Left renal cortex interstitium (tissue), 4 donors: ENCODE data around the gene MYO5C. TPM values are rescaled to one million over a fixed set of nuclear protein-coding genes. Genes with fewer than 3 reads are reported as not detected.

Experiments
- DNase-seq, 4 donors: peaks; one replicate each; pipeline ENCODE4 v3.0.0-alpha.2; 2013; ENCODE audit warnings: low read depth in 4 of 4, low spot score in 2 of 4, missing footprints in 1 of 4
- polyA plus RNA-seq, 4 donors: library from polyadenylated mRNA; unstranded; fragments of 120-200 nt; gene quantifications; one replicate each; pipeline ENCODE4 v1.2.1, GENCODE V29; 2013; ENCODE audit not compliant: insufficient read length in 4 of 4

The MYO5C gene
- polyA plus RNA-seq, 4 donors = 16.2 to 30.6 (median 22.7) TPM

DNA sequence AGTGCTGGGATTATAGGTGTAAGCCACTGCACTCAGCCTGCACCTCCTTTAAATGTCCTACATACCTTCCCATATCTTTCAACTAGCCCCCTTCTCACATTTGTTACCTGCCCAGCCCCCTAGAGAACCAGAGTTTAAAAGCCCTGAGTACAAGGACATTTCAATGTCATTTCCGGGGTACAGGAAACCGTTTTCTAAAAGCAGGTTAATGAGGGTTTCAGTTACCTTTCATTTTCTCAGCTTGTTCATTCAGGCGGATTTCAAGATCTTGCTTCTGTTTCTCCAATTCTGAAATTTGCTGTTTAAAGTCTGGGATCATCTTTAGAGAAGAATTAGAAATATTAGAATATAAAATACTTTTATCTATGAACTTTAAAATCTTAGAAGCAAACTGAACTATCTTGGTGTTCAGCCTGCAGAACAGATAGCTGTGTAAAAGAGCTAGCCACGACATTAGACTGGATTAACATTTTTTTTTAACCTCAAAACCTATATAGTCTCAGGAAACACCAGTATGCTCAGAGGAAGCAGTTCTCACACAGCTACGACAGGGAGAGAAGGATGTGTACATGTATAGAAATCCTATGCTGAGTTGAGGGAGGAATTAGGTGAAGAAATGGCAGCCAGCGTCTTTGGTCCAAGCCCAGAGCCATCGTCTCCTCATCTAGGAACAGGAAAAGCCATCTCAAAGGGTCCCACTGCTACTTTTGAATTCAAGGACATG, 74.5 kb downstream of the MYO5C start:
- no peak for DNase-seq

DNA sequence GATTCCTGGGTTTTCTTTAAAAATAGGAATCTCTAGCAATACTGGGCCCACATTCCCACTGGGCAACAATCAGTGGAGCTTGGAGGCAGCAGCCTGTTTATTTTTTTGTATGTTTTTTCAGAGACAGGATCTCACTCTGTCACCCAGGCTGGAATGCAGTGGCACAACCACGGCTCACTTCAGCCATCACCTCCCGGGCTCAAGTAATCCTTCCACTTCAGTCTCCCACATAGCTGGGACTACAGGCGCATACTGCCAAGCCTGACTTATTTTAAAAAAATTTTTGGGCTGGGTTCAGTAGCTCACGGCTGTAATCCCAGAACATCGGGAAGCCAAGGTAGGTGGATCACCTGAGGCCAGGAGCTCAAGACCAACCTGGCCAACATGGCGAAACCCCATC, 75.4 kb downstream of the MYO5C start:
- no peak for DNase-seq

DNA sequence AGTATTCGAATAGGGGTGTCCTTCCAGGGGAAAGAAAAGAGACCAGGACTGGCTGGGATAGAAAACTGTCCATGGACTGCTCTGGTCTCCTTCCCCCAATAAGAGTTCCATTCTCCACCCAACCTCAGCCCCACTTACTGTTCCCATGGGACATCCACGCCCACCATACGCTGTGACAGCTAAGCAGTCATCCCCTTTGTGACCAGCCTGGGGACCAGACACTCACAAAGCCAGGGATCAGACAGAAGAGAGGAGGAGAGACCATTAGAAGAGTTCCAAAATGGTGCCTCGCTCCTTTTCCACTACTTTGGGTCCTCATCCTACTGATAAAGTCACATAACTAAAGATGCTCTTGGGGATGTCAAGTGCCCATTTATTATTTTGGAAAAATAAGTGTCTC, 76.8 kb downstream of the MYO5C start:
- no peak for DNase-seq

DNA sequence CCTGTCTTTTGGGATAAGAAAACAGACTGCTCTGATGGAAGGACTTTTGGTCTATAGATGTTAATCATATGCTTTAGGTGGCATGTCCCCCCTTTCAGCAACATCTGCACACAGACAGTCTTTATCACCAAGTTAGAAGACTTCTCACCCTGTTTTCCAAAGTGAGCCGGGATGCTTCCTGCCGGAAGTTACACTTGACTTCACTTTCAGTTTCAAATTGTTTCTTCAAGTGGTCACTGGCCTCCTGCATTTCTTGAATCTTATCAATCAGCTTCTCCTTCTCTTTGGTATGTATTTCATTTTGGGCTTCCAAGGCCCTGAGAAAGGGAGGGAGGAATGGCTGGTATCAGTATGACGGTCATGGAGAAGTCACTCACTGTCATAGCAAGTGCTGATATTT, 77.2 kb downstream of the MYO5C start:
- no peak for DNase-seq

DNA sequence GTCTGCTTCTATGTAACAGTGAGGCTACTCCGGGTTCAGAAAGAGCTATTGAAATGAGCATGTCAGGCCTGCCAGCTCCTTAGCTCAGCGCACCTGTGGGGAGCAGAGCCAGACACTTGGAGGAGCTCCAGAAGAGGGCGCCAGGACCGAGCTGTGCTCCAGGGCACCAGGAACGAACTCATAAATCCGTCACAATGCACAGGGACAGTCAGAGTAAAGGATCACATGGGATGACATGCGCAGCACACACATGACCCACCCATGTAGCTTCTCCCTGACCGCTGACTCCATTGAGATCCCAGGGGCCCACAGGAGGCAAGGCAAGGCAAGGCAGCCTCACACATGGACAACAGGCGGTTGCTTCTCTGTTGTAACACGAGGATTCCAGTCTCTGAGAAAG, 78.4 kb downstream of the MYO5C start:
- DNase-seq = no peak

DNA sequence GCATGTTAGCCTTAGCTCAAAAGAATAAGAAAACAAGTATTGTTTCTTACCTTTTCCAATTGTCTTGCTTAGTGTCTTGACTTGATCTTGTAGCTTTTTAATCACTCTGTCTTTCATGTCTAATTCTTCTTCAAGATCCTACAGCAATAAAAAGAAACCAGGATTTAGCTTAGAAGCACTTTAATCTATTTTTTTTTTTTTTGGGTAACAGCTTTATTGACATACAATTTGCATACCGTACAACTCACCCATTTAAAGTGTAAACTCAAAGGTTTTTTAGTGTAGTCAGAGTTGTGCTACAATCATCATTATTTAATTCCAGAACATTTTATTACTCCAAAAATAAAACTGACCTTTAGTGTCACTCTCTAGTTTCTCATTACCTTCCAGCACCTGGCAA, 81.1 kb downstream of the MYO5C start:
- DNase-seq = no peak

DNA sequence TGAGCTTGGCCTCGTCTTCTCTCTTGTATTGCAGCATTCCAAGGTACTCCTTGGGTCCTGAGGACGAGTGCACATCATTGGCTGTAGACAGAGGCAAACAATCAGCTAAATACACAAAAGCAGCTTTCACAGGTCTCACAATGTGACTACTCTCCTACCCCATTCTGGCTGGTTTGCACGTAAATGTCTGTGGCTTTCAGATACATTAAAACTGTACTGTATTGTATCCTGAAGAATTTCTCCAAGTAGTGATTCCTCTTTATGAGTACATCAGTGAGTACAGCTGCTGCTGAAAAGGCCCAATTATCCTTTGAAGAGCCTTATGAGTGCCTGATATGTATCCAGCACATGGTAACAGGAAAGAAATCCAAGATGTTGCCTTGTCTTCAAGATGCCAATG, 82.4 kb downstream of the MYO5C start:
- no peak for DNase-seq

DNA sequence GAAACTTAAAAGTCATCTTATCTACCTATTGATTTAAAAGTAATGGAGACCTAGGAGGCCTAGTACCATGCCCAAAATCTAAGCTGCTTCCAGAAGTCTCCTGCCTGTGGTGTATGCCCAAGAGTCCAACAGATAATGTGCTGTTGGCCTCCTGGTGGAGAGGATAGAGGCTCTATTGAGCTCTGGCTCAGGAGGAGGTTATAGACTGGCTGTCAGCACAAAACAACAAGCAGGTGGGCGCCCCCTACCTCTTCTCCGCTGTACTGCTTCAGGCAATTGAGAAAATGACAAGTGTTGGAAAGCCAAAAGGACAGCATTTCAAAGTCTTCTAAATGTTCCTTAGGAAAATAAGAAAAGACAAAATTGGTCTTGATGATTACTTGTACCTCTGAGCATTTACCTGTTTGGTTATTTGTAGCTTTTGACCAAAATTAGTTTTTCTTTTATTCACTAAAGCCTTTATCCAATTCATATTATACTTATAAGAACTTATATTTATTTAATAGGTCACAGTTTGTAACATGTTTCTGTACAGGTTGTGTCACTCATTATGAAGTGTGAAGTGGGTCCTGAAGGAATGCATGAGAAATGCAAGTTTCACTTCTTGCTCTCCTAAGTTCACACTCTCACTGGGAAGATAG, 87.2 kb downstream of the MYO5C start:
- no peak for DNase-seq

DNA sequence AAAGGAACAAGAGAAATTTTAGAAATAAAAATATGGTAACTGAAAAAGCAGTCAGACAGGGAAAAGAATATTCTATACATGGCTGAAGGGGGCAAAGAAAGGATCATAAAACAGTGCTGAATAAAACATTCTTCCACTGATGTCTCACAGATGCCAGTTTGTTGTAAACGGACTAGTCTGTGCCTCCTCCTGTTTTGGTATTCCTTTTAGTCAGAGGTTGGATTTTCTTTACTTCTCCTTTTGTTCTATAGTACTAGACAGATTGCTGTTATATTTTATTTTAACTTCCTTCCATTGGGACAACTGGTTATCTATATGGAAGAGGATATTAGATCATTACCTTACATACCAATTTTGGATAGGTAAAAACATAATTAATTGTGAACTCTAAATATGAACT, 88.4 kb downstream of the MYO5C start:
- DNase-seq = no peak

DNA sequence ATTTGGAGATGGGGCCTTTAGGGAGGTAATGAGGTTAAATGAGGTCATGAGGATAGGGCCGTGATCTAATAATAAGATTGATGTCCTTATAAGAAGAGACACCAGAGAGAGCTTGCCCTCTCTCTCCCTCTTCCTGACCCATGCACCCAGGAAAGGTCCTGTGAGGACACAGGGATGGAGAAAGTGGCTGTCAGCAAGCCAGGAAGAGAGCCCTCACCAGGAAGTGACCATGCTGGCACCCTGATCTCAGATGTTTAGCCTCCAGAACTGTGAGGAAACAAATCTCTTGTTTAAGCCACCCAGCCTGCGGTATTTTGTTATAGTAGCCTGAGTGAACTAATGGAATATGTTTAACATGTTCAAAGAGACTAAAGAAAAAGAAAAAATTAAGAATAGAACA, 89.2 kb downstream of the MYO5C start:
- no peak for DNase-seq

DNA sequence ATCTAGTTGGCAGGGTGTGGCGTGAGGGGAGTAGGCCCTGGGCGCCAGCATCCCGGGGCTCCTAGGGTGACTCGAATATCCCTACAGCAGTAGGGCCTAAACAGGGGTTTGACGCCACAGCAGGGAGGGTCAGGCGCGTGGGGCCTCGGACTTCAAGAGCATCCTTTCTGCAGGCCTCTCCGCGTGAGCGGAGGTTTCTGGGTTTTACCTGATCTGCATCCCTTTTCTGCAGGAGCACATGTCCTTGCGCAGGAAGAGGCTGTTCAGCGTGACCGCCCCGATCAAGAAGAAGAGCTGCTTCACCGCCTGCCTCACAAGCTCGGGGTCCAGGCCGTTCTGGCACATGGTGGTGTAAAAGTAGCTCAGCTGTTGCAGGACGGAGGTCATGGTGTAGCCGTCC, 90.9 kb downstream of the MYO5C start:
- no peak for DNase-seq

DNA sequence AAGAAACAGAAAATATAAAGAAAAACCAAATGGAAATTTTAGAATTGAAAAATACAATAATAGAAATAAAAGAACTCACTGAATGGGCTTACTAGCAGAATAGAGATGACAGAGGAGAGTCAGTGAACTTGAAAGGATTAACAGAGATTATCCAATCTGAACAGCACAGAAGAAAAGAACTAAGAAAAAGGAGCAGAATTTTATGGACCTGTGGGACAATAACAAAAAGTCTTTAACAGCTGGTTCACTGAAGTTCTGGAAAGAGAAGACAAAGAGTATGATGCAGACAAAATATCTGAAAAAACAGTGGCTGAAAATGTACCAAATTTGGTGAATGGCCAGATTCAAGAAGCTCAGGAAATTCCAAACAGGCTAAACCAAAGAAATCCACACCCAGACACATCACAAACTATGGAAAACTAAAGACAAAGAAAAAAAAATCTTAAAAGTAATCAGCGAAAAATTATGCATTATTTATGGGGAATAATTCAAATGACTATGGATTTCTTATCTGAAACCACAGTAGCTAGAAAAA, 94.7 kb downstream of the MYO5C start:
- no peak for DNase-seq

DNA sequence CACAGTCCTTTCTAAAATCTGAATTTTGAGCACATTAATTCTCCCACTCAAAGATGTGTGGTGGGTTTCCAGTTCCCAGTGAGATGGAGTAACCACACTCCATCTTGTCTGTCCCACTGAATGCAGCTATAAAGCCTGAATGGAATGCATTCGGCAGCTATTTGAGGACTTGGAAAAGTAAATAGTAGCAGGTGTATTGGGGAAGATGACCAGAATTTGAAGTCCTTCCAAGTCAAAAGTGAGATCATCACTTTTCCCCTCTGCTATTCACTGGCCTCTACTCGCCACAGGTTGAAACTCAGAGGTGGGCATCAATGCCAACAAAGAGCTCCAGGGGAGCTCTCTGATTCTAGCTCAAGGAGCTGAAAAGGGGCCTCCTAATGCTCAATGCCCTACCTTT, 96.3 kb downstream of the MYO5C start:
- no peak for DNase-seq

DNA sequence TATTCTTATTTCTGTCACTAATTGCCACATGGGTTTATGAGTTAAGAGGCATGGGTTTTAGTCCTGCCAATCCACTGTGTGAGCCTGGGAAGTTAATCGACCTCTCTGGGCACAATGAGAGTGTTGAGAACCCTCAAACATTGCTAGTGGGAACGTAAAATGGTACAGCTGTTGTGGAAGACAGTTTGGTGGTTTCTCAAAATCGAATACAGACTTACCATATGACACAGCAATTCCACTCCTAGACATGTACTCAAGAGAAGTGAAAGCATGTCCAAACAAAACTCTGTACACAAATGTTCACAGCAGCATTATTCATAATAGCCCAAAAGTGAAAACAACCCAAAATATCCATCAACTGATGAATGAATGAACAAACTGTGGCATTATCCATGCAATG, 98.7 kb downstream of the MYO5C start:
- no peak for DNase-seq

DNA sequence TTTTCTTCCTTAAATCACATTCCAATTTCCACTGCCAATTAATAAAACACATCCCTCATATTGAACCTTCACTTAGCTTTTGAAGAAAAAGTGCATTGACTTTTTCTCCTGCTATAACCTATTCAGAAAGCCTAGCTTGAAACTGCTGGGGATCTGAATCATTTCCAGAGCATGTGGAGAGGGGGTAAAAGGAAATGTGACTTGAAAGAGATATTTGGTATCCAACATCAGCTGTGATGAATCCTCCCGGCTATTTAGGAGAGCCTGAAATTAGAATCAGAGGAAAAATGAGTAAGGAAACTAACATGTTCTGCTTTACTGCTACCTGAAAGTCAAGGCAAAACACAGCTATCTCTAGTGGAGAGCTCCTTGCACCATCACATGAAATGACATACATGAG, 101.8 kb downstream of the MYO5C start:
- DNase-seq = no peak

DNA sequence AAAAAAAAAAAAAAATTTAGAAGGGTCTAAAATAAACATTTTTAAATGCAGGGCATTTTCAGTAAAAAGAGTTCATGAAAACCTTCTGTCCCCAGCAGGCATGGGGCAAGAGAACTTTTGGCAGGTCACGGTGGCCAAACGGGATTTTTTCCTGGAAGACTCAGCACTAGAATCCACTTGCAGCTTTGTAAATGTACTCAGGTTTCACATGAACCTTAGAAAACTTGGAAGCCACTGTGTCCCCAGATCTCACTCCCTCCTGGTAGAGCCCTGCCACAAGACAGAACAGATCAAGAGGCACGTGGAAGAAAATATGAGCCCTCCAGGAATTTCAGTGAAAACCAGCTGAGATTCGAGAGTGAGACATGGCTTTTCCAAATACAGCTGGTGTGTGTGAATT, 102.3 kb downstream of the MYO5C start:
- no peak for DNase-seq

DNA sequence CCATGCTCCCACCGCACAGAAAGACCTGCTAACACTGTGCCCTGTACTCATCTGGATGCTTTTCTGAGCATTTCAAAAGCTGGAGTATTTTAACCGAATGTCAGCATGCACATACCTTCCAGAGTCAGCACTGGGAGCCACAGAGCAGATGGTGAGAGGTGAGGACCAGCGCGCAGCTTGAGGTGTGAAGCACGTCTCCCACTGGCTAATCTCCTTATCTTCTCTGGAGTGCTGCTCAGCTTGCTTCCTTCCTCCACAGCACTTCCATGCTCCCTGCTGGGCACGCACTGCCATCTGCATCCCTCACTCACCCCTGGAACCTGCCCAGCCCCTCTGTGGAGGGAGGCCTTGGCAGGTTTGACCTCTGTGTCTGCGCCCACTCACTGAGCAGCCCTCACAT, 104.4 kb downstream of the MYO5C start, which contains the start of gene GNB5:
Gene GNB5, minus strand, starts transcription at position 186 of the 400 bp plus-strand sequence. CDS start 6,716 bp downstream, outside the sequence.
- no peak for DNase-seq

DNA sequence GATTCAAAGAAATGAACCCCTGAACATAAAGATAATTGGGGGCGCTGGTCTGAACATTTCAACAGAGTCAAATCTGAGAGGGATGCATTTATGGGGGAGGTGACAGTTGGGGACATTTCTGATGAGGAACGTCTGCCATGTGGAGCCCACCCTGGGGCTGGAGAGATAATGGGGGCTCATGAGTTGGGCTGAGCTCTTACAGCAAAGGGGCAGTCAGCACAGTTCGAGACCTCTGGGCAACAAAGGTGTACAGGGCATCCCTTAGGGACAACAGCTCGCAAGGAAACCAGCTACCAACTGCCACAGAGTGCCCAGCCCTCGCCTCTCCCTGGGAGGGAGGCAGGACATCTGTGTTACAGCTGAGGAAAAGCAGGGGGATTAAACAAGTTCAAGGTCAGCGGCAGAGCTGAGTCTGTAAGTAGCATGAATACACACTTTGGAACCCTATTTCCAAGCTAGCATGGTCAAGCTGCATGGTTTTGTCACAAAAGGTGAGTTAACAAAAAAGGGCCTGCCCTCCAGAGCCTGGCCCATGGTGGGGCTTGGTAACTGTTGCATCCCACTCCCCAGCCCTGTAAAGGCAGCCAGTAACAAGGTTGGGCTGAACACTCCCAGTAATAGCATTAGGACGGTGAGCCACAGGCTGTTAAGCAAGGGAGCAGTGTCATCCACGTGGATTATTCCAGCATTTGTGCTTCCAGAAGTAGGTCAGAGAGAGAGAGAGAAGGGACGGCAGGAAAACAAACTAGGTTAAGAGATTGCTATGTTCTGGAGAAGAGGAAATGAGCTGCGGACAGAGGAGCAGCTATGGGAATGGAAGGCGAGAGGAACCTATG, 108.7 kb downstream of the MYO5C start:
- no peak for DNase-seq

DNA sequence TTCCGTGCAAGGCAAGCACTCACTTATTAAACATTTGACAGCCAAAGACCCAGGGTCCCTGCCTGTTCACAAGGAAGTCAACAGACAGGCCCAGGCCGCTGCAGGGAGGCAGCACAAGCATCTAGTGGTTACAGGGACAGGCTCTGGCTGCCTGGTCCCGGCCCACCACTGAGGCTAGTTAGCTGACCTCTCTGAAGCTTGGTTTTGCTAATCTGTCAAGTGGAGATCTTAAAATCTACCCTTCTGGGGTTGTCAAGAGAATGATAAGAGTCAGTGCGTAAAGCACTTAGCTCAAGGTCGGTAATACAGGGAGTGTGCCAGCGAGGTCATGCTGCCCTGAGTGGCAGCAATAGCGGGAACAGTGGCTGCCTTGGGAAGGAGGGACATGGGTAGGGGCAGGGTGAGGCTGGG, 110.4 kb downstream of the MYO5C start:
- no peak for DNase-seq

DNA sequence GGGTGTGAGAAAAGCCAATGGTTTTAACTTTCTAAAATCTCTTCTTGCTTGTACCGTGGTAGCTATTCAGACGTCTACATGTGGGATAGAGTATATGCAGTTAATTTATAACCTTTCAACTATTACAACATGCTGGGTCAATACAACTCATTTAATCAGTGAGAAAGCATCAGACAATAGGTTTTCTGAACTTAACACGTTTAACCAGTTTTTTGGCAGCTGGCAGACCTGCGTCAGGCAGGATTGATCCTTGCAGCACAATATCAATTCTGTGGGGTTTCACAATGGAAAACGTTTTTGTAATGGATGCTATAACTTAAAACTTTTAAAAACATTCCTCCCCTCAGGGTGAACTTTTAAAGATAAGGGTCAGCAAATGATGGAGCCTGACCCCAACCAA, 110.9 kb downstream of the MYO5C start:
- DNase-seq = no peak

DNA sequence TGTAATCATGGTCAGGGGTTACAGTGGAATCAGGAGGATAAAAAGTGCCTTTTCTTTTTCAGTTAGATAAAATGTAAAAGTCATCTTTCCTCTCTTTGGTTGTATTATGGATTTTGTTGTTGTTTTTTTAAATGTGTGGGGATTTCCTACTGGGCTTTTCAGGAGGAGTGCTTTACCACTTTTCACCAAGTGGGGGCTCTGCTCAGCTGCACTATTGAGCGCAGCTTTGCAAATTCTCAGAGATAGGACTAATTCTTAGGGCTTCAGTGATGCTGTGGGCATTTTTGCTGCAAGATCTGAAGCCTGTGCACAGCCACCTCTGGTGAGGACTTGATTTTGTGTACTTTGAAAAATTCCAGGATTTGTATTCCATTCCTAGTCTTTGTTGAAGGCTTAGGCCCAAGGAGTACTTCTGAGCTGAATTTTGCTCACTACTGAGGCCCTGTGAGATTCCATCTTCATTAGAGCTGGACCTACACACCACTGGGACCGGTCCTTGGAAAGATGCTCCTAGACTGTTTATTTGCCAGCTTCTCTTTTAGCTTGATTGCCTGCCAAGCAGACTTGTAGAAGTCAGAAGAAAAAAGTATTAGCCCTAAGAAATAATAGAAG, 111.9 kb downstream of the MYO5C start:
- DNase-seq = no peak
